K562 (cell line): ENCODE measurements around the gene STEAP2. TPM values are rescaled to one million over a fixed set of nuclear protein-coding genes. Genes with fewer than 3 reads are reported as not detected.
A peak's percentile ranks its signal among the peaks of the same experiment; 100 is the strongest.

Source experiments
- ARNT ChIP-seq, 2 experiments: fragments of 450-650 bp; IDR thresholded peaks; 2 replicates each; pipeline ENCODE4 v1.6.1; 2016; ENCODE audit warnings: mild to moderate bottlenecking in 1 of 2
- CEBPG ChIP-seq, 3 experiments: fragments of 200-800 bp in 1 of 3; sonication (Bioruptor generic) in 1 of 3; sonication (generic) in 1 of 3; formaldehyde crosslinking in 1 of 3; IDR thresholded peaks in 2 of 3; conservative IDR thresholded peaks in 1 of 3; 2 replicates each; pipeline versions ENCODE4 v1.6.1 to v1.8.0; 2016 to 2022; ENCODE audit warnings: missing compliant biosample characterization in 2 of 3, missing genetic modification characterization in 2 of 3, mild to moderate bottlenecking in 1 of 3, missing genetic modification reagents in 1 of 3
- CREM ChIP-seq: IDR thresholded peaks from 2 replicates; pipeline ENCODE4 v1.6.1; 2014; ENCODE audit warnings: antibody characterized with exemption, low read depth
- MGA ChIP-seq: fragments of 450-650 bp; IDR thresholded peaks from 2 replicates; pipeline ENCODE4 v1.6.1; 2016; ENCODE audit warnings: mild to moderate bottlenecking, moderate library complexity
- NR2F6 ChIP-seq: fragments of 450-650 bp; formaldehyde crosslinking; IDR thresholded peaks from 2 replicates; pipeline ENCODE4 v1.4.0; 2020; ENCODE audit warnings: mild to moderate bottlenecking
- PRDM10 ChIP-seq: fragments of 450-650 bp; IDR thresholded peaks from 2 replicates; pipeline ENCODE4 v1.6.1; 2018; ENCODE audit not compliant: partially characterized antibody
- SIN3A ChIP-seq, 2 experiments: fragments of 150-350 bp in 1 of 2; IDR thresholded peaks; 2 replicates each; pipeline ENCODE4 v1.6.1; 2011 to 2016; ENCODE audit warnings: borderline replicate concordance in 2 of 2, low read depth in 2 of 2, low read length in 2 of 2, mild to moderate bottlenecking in 2 of 2, moderate library complexity in 2 of 2; ENCODE audit not compliant: control insufficient read depth in 1 of 2
- ZBTB34 ChIP-seq: fragments of 250-450 bp; sonication (Bioruptor Pico); IDR thresholded peaks from 2 replicates; pipeline ENCODE4 v1.8.0; 2021; ENCODE audit warnings: mild to moderate bottlenecking, moderate library complexity
- polyA plus RNA-seq, 8 experiments: library from polyadenylated mRNA; depleted of rRNA in 4 of 8; stranded (reverse) in 5 of 8; unstranded in 3 of 8; fragments of >200 nt; fragmentation: Nextera tagmentation in 2 of 8; fragmentation: Illumina TruSeq in 1 of 8; extraction: Ambion mirVana in 2 of 8; extraction: Trizol in 1 of 8; gene quantifications; 2 replicates each; pipeline versions ENCODE4 v1.2.1 to v1.2.3, GENCODE V29; 2011 to 2014; ENCODE audit warnings: inconsistent platforms in 1 of 8, missing spikeins in 1 of 8
- total RNA-seq, 7 experiments: library from RNA; depleted of rRNA in 6 of 7; stranded (reverse); fragments of >200 nt in 6 of 7; fragmentation: Illumina TruSeq in 2 of 7; extraction: Trizol in 2 of 7; gene quantifications; 2 replicates each; pipeline versions ENCODE4 v1.2.1 to v1.2.3, GENCODE V29; 2011 to 2021; ENCODE audit warnings: low replicate concordance in 1 of 7

Gene STEAP2
- total and polyA plus RNA-seq, 9 of the 15 experiments (the other 6 are each of a cell fraction or from before 2014, with no cell fraction given): 0.02 to 0.03 TPM; not detected in 7

- TF ChIP-seq MGA (peak; percentile 62), ARNT (IDR thresholded peaks at IDR 0.05) (no peak), CREM (peak; percentile 70), PRDM10 (peak; percentile 70), ZBTB34 (CRISPR knock-in tag) (no peak), NR2F6 (CRISPR knock-in tag) (no peak), SIN3A (IDR thresholded peaks at IDR 0.05; ENCODE audit: borderline replicate concordance in 2 of 2, control insufficient read depth in 1 of 2, low read depth in 2 of 2, low read length in 2 of 2) (peak; percentile 25 to 94; a peak in 2 of 4 replicates), CEBPG (CRISPR knock-in tag; IDR thresholded peaks at IDR 0.05) (no peak), CEBPG (tag; conservative IDR thresholded peaks at IDR 0.05 in 1 of 2, IDR thresholded peaks at IDR 0.05 in 1 of 2) (no peak)
Observed at GRCh38 chr7:90244909-90245851, 33.6 kb downstream of the STEAP2 start, which contains the start of gene CFAP69 (continued).
